ENCODE data around the gene C2orf68. TPM values are rescaled to one million over a fixed set of nuclear protein-coding genes. Genes with fewer than 3 reads are reported as not detected.
"Not testable (repeated sequence)": the region's sequence is repeated elsewhere in the genome, so short reads cannot be mapped to it uniquely, and the experiment has no call there.

The C2orf68 gene
- total and polyA plus RNA-seq, 12 donors, result 14.2 to 47.0 (median 33.7) TPM

DNA sequence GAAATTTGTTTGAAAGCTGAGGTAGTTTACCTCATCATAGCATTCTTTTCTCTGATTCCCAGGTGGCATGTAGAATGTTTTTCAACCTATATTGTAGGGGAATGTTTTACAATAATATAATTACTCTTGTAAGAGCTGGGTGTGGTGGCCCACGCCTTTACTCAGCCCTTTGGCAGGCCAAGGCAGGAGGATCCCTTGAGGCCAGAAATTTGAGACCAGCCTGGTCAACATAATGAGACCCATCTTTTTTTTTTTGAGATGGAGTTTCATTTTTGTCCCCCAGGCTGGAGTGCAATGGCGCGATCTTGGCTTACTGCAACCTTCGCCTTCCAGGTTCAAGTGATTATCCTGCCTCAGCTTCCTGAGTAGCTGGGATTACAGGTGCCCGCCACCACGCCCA is 7.8 kb upstream of the C2orf68 start:
- Histone ChIP-seq H3K27me3 (no peaks in the 10 kb centered on the region), H3K4me3 (no peak overlapping the region), H3K36me3 (peaks cover 0 to 71% (median 28%) of the 10 kb centered on the region in 9 donors), H3K9me3 (no peaks in the 10 kb centered on the region), H3K27ac (no peak overlapping the region), H3K4me1 (peaks cover 10 to 45% (median 29%) of the 10 kb centered on the region in 9 donors)
- no peak for DNase-seq
- TF ChIP-seq, protein P1, sequence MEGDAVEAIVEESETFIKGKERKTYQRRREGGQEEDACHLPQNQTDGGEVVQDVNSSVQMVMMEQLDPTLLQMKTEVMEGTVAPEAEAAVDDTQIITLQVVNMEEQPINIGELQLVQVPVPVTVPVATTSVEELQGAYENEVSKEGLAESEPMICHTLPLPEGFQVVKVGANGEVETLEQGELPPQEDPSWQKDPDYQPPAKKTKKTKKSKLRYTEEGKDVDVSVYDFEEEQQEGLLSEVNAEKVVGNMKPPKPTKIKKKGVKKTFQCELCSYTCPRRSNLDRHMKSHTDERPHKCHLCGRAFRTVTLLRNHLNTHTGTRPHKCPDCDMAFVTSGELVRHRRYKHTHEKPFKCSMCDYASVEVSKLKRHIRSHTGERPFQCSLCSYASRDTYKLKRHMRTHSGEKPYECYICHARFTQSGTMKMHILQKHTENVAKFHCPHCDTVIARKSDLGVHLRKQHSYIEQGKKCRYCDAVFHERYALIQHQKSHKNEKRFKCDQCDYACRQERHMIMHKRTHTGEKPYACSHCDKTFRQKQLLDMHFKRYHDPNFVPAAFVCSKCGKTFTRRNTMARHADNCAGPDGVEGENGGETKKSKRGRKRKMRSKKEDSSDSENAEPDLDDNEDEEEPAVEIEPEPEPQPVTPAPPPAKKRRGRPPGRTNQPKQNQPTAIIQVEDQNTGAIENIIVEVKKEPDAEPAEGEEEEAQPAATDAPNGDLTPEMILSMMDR (IDR thresholded peaks at IDR 0.05), result no peak
- intact Hi-C loops (cut with DNase I), result loop anchor here in 2 of 10 donors (10.0 kb wide), 2 partner anchors 55 to 465 kb away; partner anchors contain the start of gene GGCX (in 1 of the 2)
- no peak for ATAC-seq
- WGBS, 2 donors, result 90% methylated on average over 6 of the region's 6 CpGs

DNA sequence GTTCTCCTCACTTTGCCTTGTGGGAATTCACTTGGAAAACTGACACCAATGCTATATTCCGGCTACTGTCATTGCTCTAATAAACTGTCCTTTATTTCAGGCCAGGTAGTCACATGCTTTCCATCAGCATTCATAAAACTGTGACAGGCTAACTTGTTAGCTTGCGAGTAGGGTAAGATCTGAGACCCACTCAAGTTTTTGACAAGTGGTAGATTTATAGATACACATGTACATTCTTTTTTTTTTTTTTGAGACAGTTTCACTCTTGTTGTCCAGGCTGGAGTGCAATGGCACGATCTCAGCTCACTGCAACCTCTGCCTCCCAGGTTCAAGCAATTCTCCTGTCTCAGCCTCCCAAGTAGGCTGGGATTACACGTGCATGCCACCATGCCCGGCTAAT is 5.9 kb upstream of the C2orf68 start:
- not testable (repeated sequence) for H3K27me3 ChIP-seq, DNase-seq, H3K9me3 ChIP-seq, ATAC-seq, H3K27ac ChIP-seq
- Histone ChIP-seq H3K36me3 (peaks cover 0 to 52% (median 19%) of the 10 kb centered on the region in 9 donors), H3K4me3 (peak overlapping the region in 4 of 10 donors; percentile 72 to 100 (median 94)), H3K4me1 (peaks cover 10 to 37% (median 22%) of the 10 kb centered on the region in 9 donors)
- intact Hi-C loops (cut with DNase I), result loop anchor here in 2 of 10 donors (2.0 to 10.0 kb wide), 2 partner anchors 53 to 57 kb away; partner anchors contain the start of gene GGCX (in 2 of the 2)
- 76 to 80% methylated on average over 5 of the region's 5 CpGs for WGBS, 2 donors

DNA sequence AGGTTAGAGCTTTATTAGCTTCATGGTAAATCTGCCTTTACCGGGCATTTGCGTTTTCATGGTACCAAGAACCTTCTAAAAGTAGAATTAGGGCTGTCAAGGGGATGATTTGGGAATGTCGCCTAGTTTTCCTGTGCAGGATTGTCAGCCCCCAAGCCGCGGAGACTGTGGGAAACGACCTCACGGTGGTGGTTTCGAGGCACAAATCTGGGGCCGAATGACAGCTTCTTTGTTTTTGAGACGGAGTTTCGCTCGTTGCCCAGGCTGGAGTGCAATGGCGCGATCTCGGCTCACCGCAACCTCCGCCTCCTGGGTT is 3.5 kb upstream of the C2orf68 start:
- H3K4me1 ChIP-seq, result peaks cover 10 to 51% (median 36%) of the 10 kb centered on the region in 9 donors
- DNase-seq (no peak), ATAC-seq (no peak)
- H3K36me3 ChIP-seq, result peaks cover 0 to 30% (median 1%) of the 10 kb centered on the region in 9 donors
- peak overlapping the region in 8 of 10 donors; percentile 72 to 100 (median 89) for H3K4me3 ChIP-seq
- TF ChIP-seq, protein P1 (IDR thresholded peaks at IDR 0.05), result no peak
- peak overlapping the region in 9 of 10 donors; percentile 82 to 95 (median 89) for H3K27ac ChIP-seq
- WGBS, 2 donors, result 85 to 90% methylated on average over 17 of the region's 17 CpGs
- intact Hi-C loops (cut with DNase I), result loop anchor here in 1 of 10 donors (10.0 kb wide), 1 partner anchor 51 kb away; the partner anchor contains the start of gene GGCX
- H3K27me3 ChIP-seq, result no peaks in the 10 kb centered on the region
- H3K9me3 ChIP-seq, result no peaks in the 10 kb centered on the region

DNA sequence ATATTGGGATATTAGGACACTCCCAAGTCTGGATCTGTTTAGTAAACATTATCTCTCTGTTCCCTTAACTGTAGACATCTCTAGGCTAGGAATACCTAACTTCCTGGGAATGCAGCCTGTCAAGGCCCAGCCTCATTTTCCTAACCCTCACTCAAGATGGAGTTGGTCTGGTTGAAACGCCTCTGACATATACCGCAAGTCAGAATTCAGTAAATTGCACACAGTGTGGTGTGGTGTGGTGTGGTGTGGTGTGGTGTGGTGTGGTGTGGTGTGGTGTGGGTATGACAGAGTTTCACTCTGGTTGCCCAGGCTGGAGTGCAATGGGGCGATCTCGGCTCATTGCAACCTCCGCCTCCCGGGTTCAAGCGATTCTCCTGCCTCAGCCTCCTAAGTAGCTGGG is 2.9 kb upstream of the C2orf68 start:
- ATAC-seq, result not testable (repeated sequence)
- 96 to 98% methylated on average over 7 of the region's 7 CpGs for WGBS, 2 donors

DNA sequence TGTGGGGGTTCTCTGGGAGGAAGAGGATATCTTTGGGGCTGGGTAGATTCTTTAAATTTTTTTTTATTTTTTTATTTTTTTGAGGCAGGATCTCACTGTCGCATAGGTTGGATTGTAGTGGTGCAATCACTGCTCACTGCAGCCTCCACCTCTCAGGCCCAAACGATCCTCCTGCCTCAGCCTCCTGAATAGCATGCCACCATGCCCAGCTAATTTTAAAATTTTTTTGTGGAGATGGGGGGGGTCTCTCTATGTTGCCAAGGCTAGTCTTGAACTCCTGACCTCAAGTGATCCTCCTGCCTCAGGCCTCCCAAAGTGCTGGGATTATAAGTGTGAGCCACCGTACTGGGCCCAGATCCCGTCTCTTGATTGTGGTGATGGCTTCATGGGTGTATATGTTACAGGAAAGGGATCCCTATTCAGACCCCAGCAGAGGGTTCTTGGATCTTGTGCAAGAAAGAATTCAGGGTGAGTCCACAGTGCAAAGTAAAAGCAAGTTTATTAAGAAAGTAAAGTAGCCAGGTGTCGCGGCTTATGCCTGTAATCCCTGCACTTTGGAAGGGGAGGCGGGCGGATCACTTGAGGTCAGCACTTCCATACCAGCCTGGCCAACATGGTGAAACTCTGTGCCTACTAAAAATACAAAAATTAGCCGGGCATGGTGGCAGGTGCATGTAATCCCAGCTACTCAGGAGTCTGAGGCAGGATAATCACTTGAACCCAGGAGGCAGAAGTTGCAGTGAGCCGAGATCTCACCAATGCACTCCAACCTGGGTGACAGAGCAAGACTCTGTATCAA is 2.0 kb upstream of the C2orf68 start:
- DNase-seq (no peak), ATAC-seq (no peak)
- peaks cover 0 to 27% (median 0%) of the 10 kb centered on the region in 9 donors for H3K36me3 ChIP-seq
- H3K27ac ChIP-seq, result no peak overlapping the region
- H3K4me1 ChIP-seq, result peaks cover 10 to 60% (median 40%) of the 10 kb centered on the region in 9 donors
- TF ChIP-seq, protein P1 (IDR thresholded peaks at IDR 0.05), result no peak
- WGBS, 2 donors, result 91% methylated on average over 10 of the region's 10 CpGs
- no peak overlapping the region for H3K4me3 ChIP-seq
- H3K27me3 ChIP-seq, result no peaks in the 10 kb centered on the region
- intact Hi-C loops (cut with DNase I), result loop anchor here in 2 of 10 donors (5.0 to 10.0 kb wide), 2 partner anchors 49 to 52 kb away; partner anchors contain the start of gene GGCX (in 2 of the 2)
- no peaks in the 10 kb centered on the region for H3K9me3 ChIP-seq

More for the DNA sequence above, 2.9 kb upstream of the C2orf68 start:
- not testable (repeated sequence) for H3K4me3 ChIP-seq, DNase-seq, H3K27ac ChIP-seq, H3K27me3 ChIP-seq, H3K9me3 ChIP-seq
- peaks cover 0 to 28% (median 0%) of the 10 kb centered on the region in 9 donors for H3K36me3 ChIP-seq
- intact Hi-C loops (cut with DNase I), result loop anchor here in 2 of 10 donors (5.0 to 10.0 kb wide), 2 partner anchors 50 to 52 kb away; partner anchors contain the start of gene GGCX (in 2 of the 2)
- H3K4me1 ChIP-seq, result peaks cover 10 to 56% (median 40%) of the 10 kb centered on the region in 9 donors
